SK-MEL-5 (cell line): Measurements from ENCODE around the gene LDAF1. TPM values are rescaled to one million over a fixed set of nuclear protein-coding genes. Genes with fewer than 3 reads are reported as not detected.
"Not testable (repeated sequence)": the region's sequence is repeated elsewhere in the genome, so short reads cannot be mapped to it uniquely, and the experiment has no call there.

Experiments
- DNase-seq: peaks from one replicate; pipeline ENCODE4 v3.0.0-alpha.2; 2016; ENCODE audit warnings: low read depth, low spot score
- in situ Hi-C: cut with HindIII; loops from 2 replicates; pipeline ENCODE4 v1.10.0; 2016; ENCODE audit warnings: low sequenced_read_pairs, high pct_unique_total_duplicates, low pct_unique_long_range_greater_than_20kb
- polyA plus RNA-seq, 2 experiments: library from polyadenylated mRNA; depleted of rRNA; stranded (reverse); fragments of >200 nt; gene quantifications; 2 replicates each; pipeline ENCODE4 v1.2.3, GENCODE V29; 2015
- total RNA-seq: library from RNA; depleted of rRNA; stranded (reverse); fragments of >200 nt; shearing (Covaris generic); gene quantifications from 2 replicates; pipeline ENCODE4 v1.2.3, GENCODE V29; 2014; rRNA removed

LDAF1 gene
- total RNA-seq, result 14.1 and 17.3 TPM in 2 replicates
- 19.8 and 25.0 TPM in 2 replicates for polyA plus RNA-seq (2015; cell fraction: cytosol; rRNA removed)
- polyA plus RNA-seq (2015; cell fraction: nucleus; rRNA removed), result 5.8 and 12.1 TPM in 2 replicates

GRCh38 chr16:21158208-21159110, at the start of gene LDAF1:
Gene LDAF1 (plus strand): TSS chr16:21158674. CDS start chr16:21161183, 2,509 bp downstream.
- in situ Hi-C loops, result no loop called here
- peak; percentile 73 for DNase-seq

GRCh38 chr16:21115551-21115950, 42.9 kb upstream of the LDAF1 start:
- DNase-seq, result not testable (repeated sequence)

GRCh38 chr16:21116148-21116693, 42.3 kb upstream of the LDAF1 start:
- in situ Hi-C loops, result no loop called here
- DNase-seq, result peak; percentile 22

More at GRCh38 chr16:21115551-21115950, 42.9 kb upstream of the LDAF1 start:
- in situ Hi-C loops, result not testable (repeated sequence)

- in situ Hi-C loops, result no loop called here
- no peak for DNase-seq
Measured at GRCh38 chr16:21117567-21117966, 40.9 kb upstream of the LDAF1 start.

- DNase-seq, result no peak
- in situ Hi-C loops, result no loop called here
Measured at GRCh38 chr16:21120976-21121520, 37.4 kb upstream of the LDAF1 start.

GRCh38 chr16:21125191-21125590, 33.3 kb upstream of the LDAF1 start:
- in situ Hi-C loops, result no loop called here
- no peak for DNase-seq

GRCh38 chr16:21126518-21126917, 32.0 kb upstream of the LDAF1 start:
- in situ Hi-C loops, result no loop called here
- DNase-seq, result no peak

GRCh38 chr16:21128991-21129390, 29.5 kb upstream of the LDAF1 start:
- in situ Hi-C loops, result no loop called here
- DNase-seq, result no peak

- no peak for DNase-seq
- in situ Hi-C loops, result no loop called here
Measured at GRCh38 chr16:21130811-21131210, 27.7 kb upstream of the LDAF1 start.

- DNase-seq, result no peak
- in situ Hi-C loops, result no loop called here
Measured at GRCh38 chr16:21134053-21134452, 24.4 kb upstream of the LDAF1 start.

GRCh38 chr16:21145738-21146137, 12.7 kb upstream of the LDAF1 start:
- in situ Hi-C loops, result no loop called here
- DNase-seq, result no peak

- peak; percentile 29 for DNase-seq
- in situ Hi-C loops, result no loop called here
Measured at GRCh38 chr16:21150375-21151001, 8.0 kb upstream of the LDAF1 start, which contains the start of gene DNAH3. Gene DNAH3 (minus strand): TSS chr16:21150846. CDS start chr16:21150319, 527 bp downstream.

- in situ Hi-C loops, DNase-seq: not testable (repeated sequence)
Measured at GRCh38 chr16:21152160-21153030, 6.1 kb upstream of the LDAF1 start.

- in situ Hi-C loops, DNase-seq: not testable (repeated sequence)
Measured at GRCh38 chr16:21153124-21153729, 5.2 kb upstream of the LDAF1 start.

GRCh38 chr16:21156011-21156410, 2.5 kb upstream of the LDAF1 start:
- in situ Hi-C loops, DNase-seq: not testable (repeated sequence)

GRCh38 chr16:21156767-21157467, 1.6 kb upstream of the LDAF1 start:
- in situ Hi-C loops, result no loop called here
- DNase-seq, result peak; percentile 81
